ENCODE measurements around the gene GNE. TPM values are rescaled to one million over a fixed set of nuclear protein-coding genes. Genes with fewer than 3 reads are reported as not detected.

GNE gene
- total and polyA plus RNA-seq, 10 donors: 3.6 to 24.6 (median 15.6) TPM

DNA sequence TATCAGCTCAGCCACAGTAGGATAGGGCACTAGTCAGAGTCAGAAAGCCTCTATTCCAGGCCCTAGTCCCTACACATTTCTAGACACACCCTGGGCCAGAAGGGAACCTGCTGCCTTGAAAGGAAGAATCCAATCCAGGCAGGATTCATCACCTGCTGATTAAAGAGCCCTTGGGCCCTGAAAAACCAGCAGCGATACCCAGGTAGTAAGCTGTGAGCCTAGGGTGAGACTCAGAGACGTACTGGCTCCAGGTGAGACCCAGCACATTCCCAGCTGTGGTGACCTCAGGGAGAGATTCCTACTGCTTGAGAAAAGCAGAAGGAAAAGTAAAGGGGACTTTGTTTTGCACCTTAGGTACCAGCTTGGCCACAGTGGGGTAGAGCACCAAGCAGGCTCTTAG, 84.4 kb downstream of the GNE start:
- Histone ChIP-seq H3K36me3 (no peaks in the 10 kb centered on the region), H3K4me1 (no peaks in the 10 kb centered on the region), H3K9me3 (no peaks in the 10 kb centered on the region), H3K27me3 (replicated peaks in 1 of 7) (no peaks in the 10 kb centered on the region), H3K27ac (no peak overlapping the region), H3K4me3 (no peak overlapping the region)
- 89 to 100% (median 94%) methylated on average over 2 of the region's 2 CpGs for WGBS, 5 donors
- DNase-seq: no peak
- intact Hi-C loops (cut with DNase I; ENCODE audit: low total_unique reads): no loop called here
- TF ChIP-seq POLR2AphosphoS5 (IDR thresholded peaks at IDR 0.05) (no peak), POLR2A (IDR thresholded peaks at IDR 0.05) (no peak)
- TF ChIP-seq, protein P1, sequence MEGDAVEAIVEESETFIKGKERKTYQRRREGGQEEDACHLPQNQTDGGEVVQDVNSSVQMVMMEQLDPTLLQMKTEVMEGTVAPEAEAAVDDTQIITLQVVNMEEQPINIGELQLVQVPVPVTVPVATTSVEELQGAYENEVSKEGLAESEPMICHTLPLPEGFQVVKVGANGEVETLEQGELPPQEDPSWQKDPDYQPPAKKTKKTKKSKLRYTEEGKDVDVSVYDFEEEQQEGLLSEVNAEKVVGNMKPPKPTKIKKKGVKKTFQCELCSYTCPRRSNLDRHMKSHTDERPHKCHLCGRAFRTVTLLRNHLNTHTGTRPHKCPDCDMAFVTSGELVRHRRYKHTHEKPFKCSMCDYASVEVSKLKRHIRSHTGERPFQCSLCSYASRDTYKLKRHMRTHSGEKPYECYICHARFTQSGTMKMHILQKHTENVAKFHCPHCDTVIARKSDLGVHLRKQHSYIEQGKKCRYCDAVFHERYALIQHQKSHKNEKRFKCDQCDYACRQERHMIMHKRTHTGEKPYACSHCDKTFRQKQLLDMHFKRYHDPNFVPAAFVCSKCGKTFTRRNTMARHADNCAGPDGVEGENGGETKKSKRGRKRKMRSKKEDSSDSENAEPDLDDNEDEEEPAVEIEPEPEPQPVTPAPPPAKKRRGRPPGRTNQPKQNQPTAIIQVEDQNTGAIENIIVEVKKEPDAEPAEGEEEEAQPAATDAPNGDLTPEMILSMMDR (IDR thresholded peaks at IDR 0.05 in 8 of 11, conservative IDR thresholded peaks at IDR 0.05 in 3 of 11): no peak

GRCh38 chr9:36170531-36170930, 87.7 kb downstream of the GNE start:
- 93 to 97% (median 95%) methylated on average over 9 to 13 of the region's 13 CpGs for WGBS, 5 donors
- no peak overlapping the region for H3K27ac ChIP-seq
- peaks cover 5 to 18% (median 13%) of the 10 kb centered on the region in 6 donors for H3K4me1 ChIP-seq
- intact Hi-C loops (cut with DNase I; ENCODE audit: low total_unique reads): no loop called here
- DNase-seq: no peak
- TF ChIP-seq POLR2AphosphoS5 (IDR thresholded peaks at IDR 0.05) (no peak), POLR2A (IDR thresholded peaks at IDR 0.05) (no peak)
- TF ChIP-seq, protein P1 (IDR thresholded peaks at IDR 0.05 in 8 of 11, conservative IDR thresholded peaks at IDR 0.05 in 3 of 11): no peak
- H3K4me3 ChIP-seq: no peak overlapping the region
- no peaks in the 10 kb centered on the region for H3K9me3 ChIP-seq
- no peaks in the 10 kb centered on the region for H3K36me3 ChIP-seq
- H3K27me3 ChIP-seq (replicated peaks in 1 of 7): peaks cover 0 to 6% (median 0%) of the 10 kb centered on the region in 7 donors

DNA sequence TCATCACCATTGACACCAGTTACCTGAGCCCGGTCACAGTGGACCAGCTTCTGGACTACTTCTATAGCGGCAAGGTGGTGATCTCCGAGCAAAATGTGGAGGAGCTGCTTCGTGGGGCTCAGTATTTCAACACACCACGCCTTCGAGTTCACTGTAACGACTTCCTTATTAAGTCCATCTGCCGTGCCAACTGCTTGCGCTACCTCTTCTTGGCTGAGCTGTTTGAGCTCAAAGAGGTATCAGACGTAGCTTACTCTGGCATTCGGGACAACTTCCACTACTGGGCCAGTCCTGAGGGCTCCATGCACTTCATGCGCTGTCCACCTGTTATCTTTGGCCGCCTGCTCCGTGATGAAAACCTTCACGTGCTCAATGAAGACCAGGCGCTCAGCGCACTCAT, 88.5 kb downstream of the GNE start:
- peaks cover 0 to 6% (median 0%) of the 10 kb centered on the region in 7 donors for H3K27me3 ChIP-seq (replicated peaks in 1 of 7)
- WGBS, 5 donors: 70 to 89% (median 79%) methylated on average over 17 of the region's 17 CpGs
- H3K27ac ChIP-seq: no peak overlapping the region
- H3K36me3 ChIP-seq: no peaks in the 10 kb centered on the region
- intact Hi-C loops (cut with DNase I; ENCODE audit: low total_unique reads): loop anchor here (2.0 kb wide), 1 partner anchor 67 kb away; no protein-coding TSS in a partner anchor
- DNase-seq: no peak
- H3K4me3 ChIP-seq: no peak overlapping the region
- TF ChIP-seq, protein P1 (IDR thresholded peaks at IDR 0.05 in 8 of 11, conservative IDR thresholded peaks at IDR 0.05 in 3 of 11): no peak
- TF ChIP-seq POLR2A (IDR thresholded peaks at IDR 0.05): no peak
- TF ChIP-seq POLR2AphosphoS5 (IDR thresholded peaks at IDR 0.05): no peak
- H3K9me3 ChIP-seq: no peaks in the 10 kb centered on the region
- H3K4me1 ChIP-seq: peaks cover 5 to 26% (median 14%) of the 10 kb centered on the region in 6 donors

DNA sequence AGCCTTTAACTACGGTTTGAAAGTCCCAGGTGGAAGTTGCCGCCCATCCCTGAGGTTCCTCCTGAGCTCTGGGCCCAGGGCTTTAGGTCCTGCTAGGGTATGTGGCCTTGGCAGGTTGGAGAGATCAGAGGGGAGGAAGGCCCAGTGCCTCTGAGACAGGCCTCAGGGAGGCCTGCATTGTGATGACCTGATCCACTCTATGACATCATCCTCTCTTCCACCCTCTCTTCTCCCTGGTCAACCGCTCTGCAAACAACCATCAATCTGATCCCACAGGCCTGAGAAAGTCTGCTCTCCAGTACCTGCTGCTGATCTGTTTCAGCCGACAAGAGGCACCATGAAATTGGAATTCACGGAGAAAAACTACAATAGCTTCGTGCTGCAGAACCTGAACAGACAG, 89.1 kb downstream of the GNE start, which contains the start of gene CCIN:
TSS of gene CCIN (plus strand) at position 223 of the 400 bp plus-strand sequence. CDS start at position 338, 115 bp downstream.
- TF ChIP-seq, protein P1 (IDR thresholded peaks at IDR 0.05 in 8 of 11, conservative IDR thresholded peaks at IDR 0.05 in 3 of 11): no peak
- TF ChIP-seq POLR2AphosphoS5 (IDR thresholded peaks at IDR 0.05): no peak
- TF ChIP-seq POLR2A (IDR thresholded peaks at IDR 0.05): no peak
- WGBS, 5 donors: 84 to 97% (median 88%) methylated on average over 6 of the region's 6 CpGs
- Histone ChIP-seq H3K9me3 (no peaks in the 10 kb centered on the region), H3K4me1 (peaks cover 5 to 29% (median 14%) of the 10 kb centered on the region in 6 donors), H3K27me3 (replicated peaks in 1 of 7) (peaks cover 0 to 6% (median 0%) of the 10 kb centered on the region in 7 donors), H3K27ac (no peak within 1 kb of the TSS), H3K36me3 (no peaks in the 10 kb centered on the region), H3K4me3 (no peak within 1 kb of the TSS)
- no peak for DNase-seq
- intact Hi-C loops (cut with DNase I; ENCODE audit: low total_unique reads): loop anchor here (2.0 kb wide), 1 partner anchor 66 kb away; no protein-coding TSS in a partner anchor

Data from spleen (tissue), 11 donors.